Measurements from ENCODE around the gene PON3. TPM values are rescaled to one million over a fixed set of nuclear protein-coding genes. Genes with fewer than 3 reads are reported as not detected.

The PON3 gene
- total RNA-seq, 2 experiments from 2014 or later = not detected

- DNase-seq = no peak
- Mint-ChIP-seq H3K36me3 (ENCODE audit: low read depth) (no peaks in the 10 kb centered on the region), H3K4me3 (no peak overlapping the region), H3K27ac (no peak overlapping the region), H3K9me3 (no peaks in the 10 kb centered on the region), H3K27me3 (ENCODE audit: low read depth) (peaks cover 13% of the 10 kb centered on the region), H3K4me1 (ENCODE audit: low read depth) (no peaks in the 10 kb centered on the region)
- intact Hi-C loops (cut with micrococcal nuclease) = no loop called here
- CTCF ChIA-PET = interaction anchor here (1.4 kb wide), 1 partner anchor 19 kb away, joined by 3 read pairs; no protein-coding TSS in a partner anchor
These were observed 84.8 kb downstream of the PON3 start for GRCh38 chr7:95311389-95311788.

- DNase-seq = no peak
- intact Hi-C loops (cut with micrococcal nuclease) = no loop called here
- CTCF ChIA-PET = no interaction called here
- Mint-ChIP-seq H3K27ac (no peak overlapping the region), H3K27me3 (ENCODE audit: low read depth) (peaks cover 8% of the 10 kb centered on the region), H3K4me3 (no peak overlapping the region), H3K4me1 (ENCODE audit: low read depth) (no peaks in the 10 kb centered on the region), H3K36me3 (ENCODE audit: low read depth) (no peaks in the 10 kb centered on the region), H3K9me3 (no peaks in the 10 kb centered on the region)
These were observed 86.2 kb downstream of the PON3 start for GRCh38 chr7:95309951-95310350.

Other genes starting within 250 kb of the PON3 start
- gene PON1, start 71.8 kb downstream of the PON3 start, total RNA-seq = not detected
- 1 to 10 TPM; 3.8 to 3.9 TPM for gene PON2, start 38.7 kb upstream of the PON3 start, total RNA-seq
- not detected for gene ASB4, start 89.6 kb upstream of the PON3 start, total RNA-seq
- not detected for gene PDK4, start 200.1 kb upstream of the PON3 start, total RNA-seq

Measured in activated naive CD4-positive, alpha-beta T cell treated with anti-CD3 and anti-CD28 coated beads for 36 hours (primary cell).